Neuronal stem cell (in vitro differentiated cells): Measurements from ENCODE around the gene CFAP57.

Experiments
- DNase-seq: peaks from one replicate; pipeline ENCODE4 v3.0.0-alpha.2; 2013; ENCODE audit warnings: low spot score
- H2AFZ ChIP-seq: one replicate; pipeline ENCODE4 v1.6.1; 2013; ENCODE audit warnings: mild to moderate bottlenecking, low read length, inconsistent platforms
- H2AK5ac ChIP-seq: 2 replicates; pipeline ENCODE4 v1.6.1; 2013; ENCODE audit warnings: low read depth, mild to moderate bottlenecking, inconsistent platforms, low read length, moderate library complexity, mixed read lengths
- H2BK120ac ChIP-seq: 2 replicates; pipeline ENCODE4 v1.6.1; 2013; ENCODE audit warnings: low read depth, mild to moderate bottlenecking, inconsistent platforms, low read length, moderate library complexity, mixed read lengths
- H2BK12ac ChIP-seq: one replicate; pipeline ENCODE4 v1.6.1; 2013; ENCODE audit warnings: low read length, inconsistent platforms
- H2BK15ac ChIP-seq: 2 replicates; pipeline ENCODE4 v1.6.1; 2013; ENCODE audit warnings: mild to moderate bottlenecking, low read length, inconsistent platforms, mixed read lengths
- H2BK5ac ChIP-seq: one replicate; pipeline ENCODE4 v1.6.1; 2013; ENCODE audit warnings: inconsistent platforms, mild to moderate bottlenecking, low read length, moderate library complexity
- H3K14ac ChIP-seq: one replicate; pipeline ENCODE4 v1.6.1; 2013; ENCODE audit warnings: low read length, inconsistent platforms
- H3K18ac ChIP-seq: 2 replicates; pipeline ENCODE4 v1.6.1; 2013; ENCODE audit warnings: low read length, inconsistent platforms
- H3K23ac ChIP-seq: 2 replicates; pipeline ENCODE4 v1.6.1; 2013; ENCODE audit warnings: low read depth, mild to moderate bottlenecking, mixed read lengths, low read length, inconsistent platforms; ENCODE audit not compliant: poor library complexity
- H3K27ac ChIP-seq: replicated peaks from 3 replicates; pipeline ENCODE4 v1.5.1; 2013; ENCODE audit warnings: low read length, inconsistent platforms
- H3K27me3 ChIP-seq, 3 experiments: 2 replicates each; pipeline ENCODE4 v1.6.1; 2013; ENCODE audit warnings: low read length in 3 of 3, mild to moderate bottlenecking in 2 of 3, inconsistent platforms in 1 of 3, low read depth in 1 of 3, mixed read lengths in 1 of 3, moderate library complexity in 1 of 3; ENCODE audit not compliant: control insufficient read depth in 3 of 3, insufficient read depth in 3 of 3
- H3K36me3 ChIP-seq, 2 donors: replicated peaks in 1 of 2; 2 replicates each; pipeline ENCODE4 v1.6.1; 2013; ENCODE audit warnings: low read length in 2 of 2; ENCODE audit not compliant: control insufficient read depth in 2 of 2, insufficient read depth in 2 of 2
- H3K4ac ChIP-seq: 2 replicates; pipeline ENCODE4 v1.6.1; 2013; ENCODE audit warnings: inconsistent platforms, mild to moderate bottlenecking, low read length, moderate library complexity
- H3K4me1 ChIP-seq, 2 donors: 1 replicate in 1 of 2; 2 replicates in 1 of 2; pipeline ENCODE4 v1.6.1; 2013; ENCODE audit warnings: low read length in 2 of 2, low read depth in 1 of 2; ENCODE audit not compliant: control insufficient read depth in 2 of 2, insufficient read depth in 1 of 2
- H3K4me2 ChIP-seq: one replicate; pipeline ENCODE4 v1.6.1; 2013; ENCODE audit warnings: mild to moderate bottlenecking, low read length, inconsistent platforms; ENCODE audit not compliant: insufficient read depth, poor library complexity, severe bottlenecking
- H3K4me3 ChIP-seq, 2 donors: 2 replicates each; pipeline ENCODE4 v1.5.1; 2013; ENCODE audit warnings: low read length in 2 of 2, mild to moderate bottlenecking in 2 of 2, inconsistent platforms in 1 of 2, moderate library complexity in 1 of 2
- H3K79me1 ChIP-seq: one replicate; pipeline ENCODE4 v1.6.1; 2013; ENCODE audit warnings: low read depth, mild to moderate bottlenecking, inconsistent platforms, low read length, moderate library complexity
- H3K9ac ChIP-seq: one replicate; pipeline ENCODE4 v1.6.1; 2013; ENCODE audit warnings: mild to moderate bottlenecking, low read depth, low read length, inconsistent platforms; ENCODE audit not compliant: poor library complexity
- H3K9me3 ChIP-seq, 2 donors: replicated peaks in 1 of 2; 2 replicates each; pipeline versions ENCODE3 to v1.6.1; 2013; ENCODE audit warnings: low read length in 2 of 2, mild to moderate bottlenecking in 2 of 2, inconsistent platforms in 1 of 2, low read depth in 1 of 2, mixed read lengths in 1 of 2, moderate library complexity in 1 of 2; ENCODE audit not compliant: control insufficient read depth in 2 of 2, insufficient read depth in 1 of 2
- H4K8ac ChIP-seq: one replicate; pipeline ENCODE4 v1.6.1; 2013; ENCODE audit warnings: low read depth, mild to moderate bottlenecking, inconsistent platforms, low read length, moderate library complexity
- H4K91ac ChIP-seq: one replicate; pipeline ENCODE4 v1.6.1; 2013; ENCODE audit warnings: low read length, low read depth, mild to moderate bottlenecking, inconsistent platforms; ENCODE audit not compliant: poor library complexity
- WGBS, 2 donors: extraction: QIAGEN DNeasy Blood & Tissue Kit; methylation state at CpG; one replicate each; pipeline ENCODE4 v1.1.7; 2013; ENCODE audit warnings: missing lambda C conversion rate in 2 of 2, mixed read lengths in 1 of 2; ENCODE audit not compliant: insufficient read length in 2 of 2, insufficient replicate concordance in 1 of 2; ENCODE audit errors: extremely low coverage in 2 of 2; 5-methylcytosine and 5-hydroxymethylcytosine counted together

CFAP57 gene

GRCh38 chr1:43272576-43273571 is 100.7 kb downstream of the CFAP57 start:
- WGBS, 2 donors, result no CpG with 5 or more reads among the region's 46 CpGs
- Histone ChIP-seq H2BK15ac (peak overlapping the region; percentile 44), H3K9ac (no peak overlapping the region), H4K8ac (no peak overlapping the region), H3K27ac (no peak overlapping the region), H2AK5ac (peak overlapping the region; percentile 60), H3K27me3 (peaks cover 0 to 30% (median 0%) of the 10 kb centered on the region in 3 experiments), H2AFZ (no peak overlapping the region), H3K9me3 (no peaks in the 10 kb centered on the region), H3K14ac (no peak overlapping the region), H3K4me3 (no peak overlapping the region), H4K91ac (no peak overlapping the region), H3K18ac (peak overlapping the region; percentile 42), H2BK12ac (peak overlapping the region; percentile 25), H3K79me1 (no peaks in the 10 kb centered on the region), H3K4me1 (peaks cover 0 to 8% of the 10 kb centered on the region in 2 donors), H3K23ac (peak overlapping the region; percentile 70), H3K36me3 (no peaks in the 10 kb centered on the region), H2BK120ac (no peak overlapping the region), H3K4ac (no peak overlapping the region), H3K4me2 (no peak overlapping the region), H2BK5ac (no peak overlapping the region)
- no peak for DNase-seq

GRCh38 chr1:43273708-43274107 is 101.6 kb downstream of the CFAP57 start:
- peaks cover 0 to 30% (median 0%) of the 10 kb centered on the region in 3 experiments for H3K27me3 ChIP-seq
- no CpG with 5 or more reads among the region's 7 CpGs for WGBS, 2 donors
- H2AFZ ChIP-seq, result peak overlapping the region; percentile 73
- H3K23ac ChIP-seq, result no peak overlapping the region
- no peak for DNase-seq
- H3K18ac ChIP-seq, result no peak overlapping the region
- H2BK120ac ChIP-seq, result no peak overlapping the region
- no peak overlapping the region for H3K27ac ChIP-seq
- no peak overlapping the region for H2BK12ac ChIP-seq
- no peak overlapping the region for H4K8ac ChIP-seq
- H4K91ac ChIP-seq, result no peak overlapping the region
- no peak overlapping the region for H2BK5ac ChIP-seq
- no peak overlapping the region for H3K14ac ChIP-seq
- no peak overlapping the region for H3K9ac ChIP-seq
- H2AK5ac ChIP-seq, result no peak overlapping the region
- peaks cover 0 to 8% of the 10 kb centered on the region in 2 donors for H3K4me1 ChIP-seq
- H3K79me1 ChIP-seq, result no peaks in the 10 kb centered on the region
- H3K4me3 ChIP-seq, result no peak overlapping the region
- no peaks in the 10 kb centered on the region for H3K9me3 ChIP-seq
- no peak overlapping the region for H3K4ac ChIP-seq
- no peak overlapping the region for H2BK15ac ChIP-seq
- H3K4me2 ChIP-seq, result no peak overlapping the region
- no peaks in the 10 kb centered on the region for H3K36me3 ChIP-seq

- no CpG with 5 or more reads among the region's 11 CpGs for WGBS, 2 donors
These were observed 102.1 kb downstream of the CFAP57 start for GRCh38 chr1:43274125-43274803.

GRCh38 chr1:43274804-43275180 is 102.7 kb downstream of the CFAP57 start:
- Histone ChIP-seq H3K14ac (no peak overlapping the region), H3K27ac (no peak overlapping the region), H3K36me3 (no peaks in the 10 kb centered on the region), H3K18ac (no peak overlapping the region), H3K23ac (no peak overlapping the region), H3K4me3 (no peak overlapping the region), H2BK15ac (no peak overlapping the region), H3K27me3 (peaks cover 0 to 19% (median 0%) of the 10 kb centered on the region in 3 experiments), H2AFZ (peak overlapping the region; percentile 73), H4K91ac (no peak overlapping the region), H2BK12ac (no peak overlapping the region), H4K8ac (no peak overlapping the region), H3K4me1 (peaks cover 0 to 8% of the 10 kb centered on the region in 2 donors), H3K9ac (no peak overlapping the region), H2AK5ac (peak overlapping the region; percentile 65), H2BK120ac (no peak overlapping the region), H3K4me2 (no peak overlapping the region), H3K4ac (no peak overlapping the region), H3K9me3 (peaks cover 0 to 5% of the 10 kb centered on the region in 2 donors), H2BK5ac (peak overlapping the region; percentile 18), H3K79me1 (no peaks in the 10 kb centered on the region)
- no peak for DNase-seq
- WGBS, 2 donors, result no CpG with 5 or more reads among the region's 8 CpGs

More at GRCh38 chr1:43274125-43274803, 102.1 kb downstream of the CFAP57 start:
- Histone ChIP-seq H3K27me3 (peaks cover 0 to 25% (median 0%) of the 10 kb centered on the region in 3 experiments), H3K14ac (no peak overlapping the region), H3K9ac (no peak overlapping the region), H2AFZ (peak overlapping the region; percentile 73), H3K79me1 (no peaks in the 10 kb centered on the region), H3K4me2 (no peak overlapping the region), H3K23ac (no peak overlapping the region), H3K27ac (no peak overlapping the region), H4K8ac (no peak overlapping the region), H3K4me1 (peaks cover 0 to 8% of the 10 kb centered on the region in 2 donors), H2BK15ac (no peak overlapping the region), H3K4ac (no peak overlapping the region), H3K36me3 (no peaks in the 10 kb centered on the region), H2BK120ac (no peak overlapping the region), H3K9me3 (peaks cover 0 to 4% of the 10 kb centered on the region in 2 donors), H3K18ac (no peak overlapping the region), H2AK5ac (no peak overlapping the region), H2BK5ac (no peak overlapping the region), H2BK12ac (no peak overlapping the region), H4K91ac (no peak overlapping the region), H3K4me3 (no peak overlapping the region)
- no peak for DNase-seq
